ENCODE measurements around the gene FIGNL2.

Gene FIGNL2

GRCh38 chr12:51850081-51850964 is 1.8 kb upstream of the FIGNL2 start:
- ATAC-seq (ENCODE audit: low read depth) (no peak), DNase-seq (ENCODE audit: low spot score) (no peak)
- Histone ChIP-seq H3K27me3 (ENCODE audit: insufficient read depth, poor library complexity, severe bottlenecking) (peaks cover 29% of the 10 kb centered on the region), H3K27ac (ENCODE audit: poor library complexity, severe bottlenecking) (no peak overlapping the region), H3K4me3 (ENCODE audit: severe bottlenecking) (no peak overlapping the region), H3K36me3 (ENCODE audit: low read depth) (no peaks in the 10 kb centered on the region), H3K4me1 (ENCODE audit: insufficient read depth, poor library complexity, severe bottlenecking) (no peaks in the 10 kb centered on the region), H3K9me3 (ENCODE audit: severe bottlenecking) (no peaks in the 10 kb centered on the region)
- no peak for TF ChIP-seq CTCF (IDR thresholded peaks at IDR 0.05; ENCODE audit: poor library complexity, severe bottlenecking)

- no peaks in the 10 kb centered on the region for H3K4me1 ChIP-seq (ENCODE audit: insufficient read depth, poor library complexity, severe bottlenecking)
- H3K4me3 ChIP-seq (ENCODE audit: severe bottlenecking) = no peak overlapping the region
- peaks cover 41% of the 10 kb centered on the region for H3K27me3 ChIP-seq (ENCODE audit: insufficient read depth, poor library complexity, severe bottlenecking)
- DNase-seq (ENCODE audit: low spot score) = no peak
- no peak for ATAC-seq (ENCODE audit: low read depth)
- H3K27ac ChIP-seq (ENCODE audit: poor library complexity, severe bottlenecking) = no peak overlapping the region
- H3K36me3 ChIP-seq (ENCODE audit: low read depth) = no peaks in the 10 kb centered on the region
- TF ChIP-seq CTCF (IDR thresholded peaks at IDR 0.05; ENCODE audit: poor library complexity, severe bottlenecking) = no peak
- H3K9me3 ChIP-seq (ENCODE audit: severe bottlenecking) = no peaks in the 10 kb centered on the region
Observed at GRCh38 chr12:51848841-51849735, 570 bp upstream of the FIGNL2 start.

- DNase-seq (ENCODE audit: low spot score) (no peak), ATAC-seq (ENCODE audit: low read depth) (no peak; the same call in 2 of the 3 replicates)
- no peak for TF ChIP-seq CTCF (IDR thresholded peaks at IDR 0.05; ENCODE audit: poor library complexity, severe bottlenecking)
- H3K36me3 ChIP-seq (ENCODE audit: low read depth) = no peaks in the 10 kb centered on the region
- H3K27me3 ChIP-seq (ENCODE audit: insufficient read depth, poor library complexity, severe bottlenecking) = peaks cover 44% of the 10 kb centered on the region
- no peak overlapping the region for H3K27ac ChIP-seq (ENCODE audit: poor library complexity, severe bottlenecking)
- peak overlapping the region; percentile 7 for H3K4me3 ChIP-seq (ENCODE audit: severe bottlenecking)
- no peaks in the 10 kb centered on the region for H3K9me3 ChIP-seq (ENCODE audit: severe bottlenecking)
- H3K4me1 ChIP-seq (ENCODE audit: insufficient read depth, poor library complexity, severe bottlenecking) = no peaks in the 10 kb centered on the region
Observed at GRCh38 chr12:51847643-51848325, 734 bp downstream of the FIGNL2 start.

GRCh38 chr12:51846911-51847642 is 1.4 kb downstream of the FIGNL2 start:
- Histone ChIP-seq H3K27me3 (ENCODE audit: insufficient read depth, poor library complexity, severe bottlenecking) (peaks cover 51% of the 10 kb centered on the region), H3K4me3 (ENCODE audit: severe bottlenecking) (peak overlapping the region; percentile 19)

More at GRCh38 chr12:51846911-51847642, 1.4 kb downstream of the FIGNL2 start:
- Histone ChIP-seq H3K27ac (ENCODE audit: poor library complexity, severe bottlenecking) (no peak overlapping the region), H3K9me3 (ENCODE audit: severe bottlenecking) (no peaks in the 10 kb centered on the region), H3K36me3 (ENCODE audit: low read depth) (no peaks in the 10 kb centered on the region), H3K4me1 (ENCODE audit: insufficient read depth, poor library complexity, severe bottlenecking) (no peaks in the 10 kb centered on the region)
- no peak for TF ChIP-seq CTCF (IDR thresholded peaks at IDR 0.05; ENCODE audit: poor library complexity, severe bottlenecking)
- DNase-seq (ENCODE audit: low spot score) (no peak), ATAC-seq (ENCODE audit: low read depth) (peak; percentile 28; the same call in 2 of the 3 replicates)

All from RWPE2 (cell line).